ENCODE measurements around the gene PSKH1. TPM values are rescaled to one million over a fixed set of nuclear protein-coding genes. Genes with fewer than 3 reads are reported as not detected.

PSKH1 gene
- total RNA-seq, 1 donor from 2014 or later = 27.4 TPM

- ATAC-seq (no peak), DNase-seq (ENCODE audit: low spot score) (peak; percentile 65)
- intact Hi-C loops (cut with DNase I) = no loop called here
These were observed 52.4 kb downstream of the PSKH1 start for GRCh38 chr16:67945392-67945933.

GRCh38 chr16:67946128-67946569 is 53.1 kb downstream of the PSKH1 start:
- DNase-seq (ENCODE audit: low spot score) (peak; percentile 60), ATAC-seq (no peak)
- intact Hi-C loops (cut with DNase I) = no loop called here

- intact Hi-C loops (cut with DNase I) = no loop called here
- ATAC-seq (no peak), DNase-seq (ENCODE audit: low spot score) (no peak)
These were observed 54.0 kb downstream of the PSKH1 start for GRCh38 chr16:67946966-67947558.

- ATAC-seq (no peak), DNase-seq (ENCODE audit: low spot score) (no peak)
- intact Hi-C loops (cut with DNase I) = no loop called here
These were observed 55.0 kb downstream of the PSKH1 start for GRCh38 chr16:67948015-67948414.

- intact Hi-C loops (cut with DNase I) = no loop called here
- DNase-seq (ENCODE audit: low spot score) (peak; percentile 56), ATAC-seq (no peak)
These were observed 56.6 kb downstream of the PSKH1 start for GRCh38 chr16:67949645-67950044.

- intact Hi-C loops (cut with DNase I) = no loop called here
- ATAC-seq (no peak), DNase-seq (ENCODE audit: low spot score) (no peak)
These were observed 57.3 kb downstream of the PSKH1 start for GRCh38 chr16:67950335-67950843.

- intact Hi-C loops (cut with DNase I) = no loop called here
- DNase-seq (ENCODE audit: low spot score) (peak; percentile 67), ATAC-seq (peak; percentile 57)
These were observed 58.4 kb downstream of the PSKH1 start for GRCh38 chr16:67951485-67951884.

- ATAC-seq (no peak), DNase-seq (ENCODE audit: low spot score) (no peak)
- intact Hi-C loops (cut with DNase I) = no loop called here
These were observed 60.8 kb downstream of the PSKH1 start for GRCh38 chr16:67953641-67954375.

- DNase-seq (ENCODE audit: low spot score) = no peak
These were observed 61.6 kb downstream of the PSKH1 start for GRCh38 chr16:67954421-67955196.

GRCh38 chr16:67957622-67958021 is 64.6 kb downstream of the PSKH1 start:
- DNase-seq (ENCODE audit: low spot score) = no peak
- intact Hi-C loops (cut with DNase I) = no loop called here
- ATAC-seq = no peak

More at GRCh38 chr16:67954421-67955196, 61.6 kb downstream of the PSKH1 start:
- intact Hi-C loops (cut with DNase I) = no loop called here
- no peak for ATAC-seq

GRCh38 chr16:67959536-67960329 is 66.7 kb downstream of the PSKH1 start:
- intact Hi-C loops (cut with DNase I) = no loop called here
- no peak for DNase-seq (ENCODE audit: low spot score)
- ATAC-seq = peak; percentile 26

GRCh38 chr16:67961551-67961957 is 68.5 kb downstream of the PSKH1 start:
- ATAC-seq (no peak), DNase-seq (ENCODE audit: low spot score) (no peak)
- intact Hi-C loops (cut with DNase I) = no loop called here

- intact Hi-C loops (cut with DNase I) = no loop called here
- no peak for DNase-seq (ENCODE audit: low spot score)
- ATAC-seq = no peak
These were observed 69.1 kb downstream of the PSKH1 start for GRCh38 chr16:67962135-67962534.

- DNase-seq (ENCODE audit: low spot score) (no peak), ATAC-seq (no peak)
- intact Hi-C loops (cut with DNase I) = no loop called here
These were observed 70.2 kb downstream of the PSKH1 start for GRCh38 chr16:67963292-67963661.

GRCh38 chr16:67963662-67964321 is 70.7 kb downstream of the PSKH1 start:
- DNase-seq (ENCODE audit: low spot score) = no peak
- ATAC-seq = peak; percentile 51

GRCh38 chr16:67964477-67965131 is 71.5 kb downstream of the PSKH1 start:
- intact Hi-C loops (cut with DNase I) = no loop called here
- no peak for ATAC-seq
- DNase-seq (ENCODE audit: low spot score) = no peak

More at GRCh38 chr16:67963662-67964321, 70.7 kb downstream of the PSKH1 start:
- intact Hi-C loops (cut with DNase I) = no loop called here

- ATAC-seq = no peak
- no peak for DNase-seq (ENCODE audit: low spot score)
- intact Hi-C loops (cut with DNase I) = no loop called here
These were observed 72.9 kb downstream of the PSKH1 start for GRCh38 chr16:67965668-67966548.
